Fibroblast of the aortic adventitia (primary cell): Measurements from ENCODE around the gene TEAD1. TPM values are rescaled to one million over a fixed set of nuclear protein-coding genes. Genes with fewer than 3 reads are reported as not detected.

ENCODE experiments used
- DNase-seq: peaks from one replicate; pipeline ENCODE4 v3.0.0-alpha.2; 2010; ENCODE audit warnings: low read depth
- H3K4me3 ChIP-seq: 2 replicates; pipeline ENCODE4 v1.5.1; 2011; ENCODE audit warnings: low read depth, mild to moderate bottlenecking, control low read depth, low read length, moderate library complexity
- CTCF ChIP-seq: IDR thresholded peaks from 2 replicates; pipeline ENCODE4 v1.5.1; 2011; ENCODE audit warnings: mild to moderate bottlenecking, low read length, control low read depth, inconsistent platforms; ENCODE audit not compliant: insufficient read depth
- total RNA-seq: library from RNA; depleted of rRNA; stranded (reverse); fragments of >200 nt; gene quantifications from 2 replicates; pipeline ENCODE4 v1.2.3, GENCODE V29; 2012; ENCODE audit warnings: low replicate concordance

Gene TEAD1
- total RNA-seq, 1 donor = 117 TPM

GRCh38 chr11:12631651-12632050, 42.6 kb upstream of the TEAD1 start:
- H3K4me3 ChIP-seq = no peak overlapping the region
- DNase-seq = no peak
- TF ChIP-seq CTCF = no peak

- H3K4me3 ChIP-seq = no peak overlapping the region
- no peak for TF ChIP-seq CTCF
- no peak for DNase-seq
Observed at GRCh38 chr11:12634329-12634728, 39.9 kb upstream of the TEAD1 start.

GRCh38 chr11:12636871-12637410, 37.3 kb upstream of the TEAD1 start:
- H3K4me3 ChIP-seq = no peak overlapping the region
- no peak for DNase-seq
- no peak for TF ChIP-seq CTCF

GRCh38 chr11:12639388-12639787, 34.8 kb upstream of the TEAD1 start:
- no peak for DNase-seq
- H3K4me3 ChIP-seq = no peak overlapping the region
- no peak for TF ChIP-seq CTCF

- no peak for TF ChIP-seq CTCF
- H3K4me3 ChIP-seq = no peak overlapping the region
- no peak for DNase-seq
Observed at GRCh38 chr11:12640355-12640754, 33.9 kb upstream of the TEAD1 start.

GRCh38 chr11:12640926-12641849, 33.0 kb upstream of the TEAD1 start:
- no peak overlapping the region for H3K4me3 ChIP-seq
- TF ChIP-seq CTCF = no peak
- no peak for DNase-seq
